ENCODE results near the gene ELOVL6. TPM values are rescaled to one million over a fixed set of nuclear protein-coding genes. Genes with fewer than 3 reads are reported as not detected.

ELOVL6 gene
- total and polyA plus RNA-seq, 3 donors from 2014 or later: 1.3 to 3.5 (median 1.5) TPM

GRCh38 chr4:110198049-110198434, 373 bp downstream of the ELOVL6 start:
- Histone ChIP-seq H3K36me3 (ENCODE audit: low read depth, missing control alignments) (no peaks in the 10 kb centered on the region), H3K9me3 (no peaks in the 10 kb centered on the region), H3K4me3 (peak overlapping the region; percentile 85 to 88), H3K4me1 (peaks cover 9% of the 10 kb centered on the region), H3K27me3 (no peaks in the 10 kb centered on the region), H3K27ac (no peak overlapping the region)
- peak; percentile 23 for DNase-seq
- TF ChIP-seq POLR2A (IDR thresholded peaks at IDR 0.05) (no peak), CTCF (IDR thresholded peaks at IDR 0.05) (no peak)
- 0% methylated on average over 24 of the region's 24 CpGs for WGBS, 2 donors
- intact Hi-C loops (cut with DNase I; ENCODE audit: low total_unique reads): no loop called here

GRCh38 chr4:110197529-110198042, 829 bp downstream of the ELOVL6 start:
- no peaks in the 10 kb centered on the region for H3K36me3 ChIP-seq (ENCODE audit: low read depth, missing control alignments)
- 0% methylated on average over 24 to 26 of the region's 26 CpGs for WGBS, 2 donors
- H3K4me3 ChIP-seq: peak overlapping the region; percentile 85 to 88
- peak; percentile 43 for DNase-seq
- H3K4me1 ChIP-seq: peaks cover 9% of the 10 kb centered on the region
- TF ChIP-seq CTCF (IDR thresholded peaks at IDR 0.05): no peak
- no peak for TF ChIP-seq POLR2A (IDR thresholded peaks at IDR 0.05)
- H3K9me3 ChIP-seq: no peaks in the 10 kb centered on the region
- H3K27ac ChIP-seq: peak overlapping the region; percentile 80 to 87
- no peaks in the 10 kb centered on the region for H3K27me3 ChIP-seq
- intact Hi-C loops (cut with DNase I; ENCODE audit: low total_unique reads): no loop called here

GRCh38 chr4:110196871-110197528, 1.4 kb downstream of the ELOVL6 start:
- WGBS, 2 donors: 1 to 5% methylated on average over 5 to 37 of the region's 47 CpGs
- H3K27ac ChIP-seq: peak overlapping the region; percentile 80 to 87
- peak; percentile 50 for DNase-seq
- H3K27me3 ChIP-seq: no peaks in the 10 kb centered on the region
- no peaks in the 10 kb centered on the region for H3K9me3 ChIP-seq
- H3K36me3 ChIP-seq (ENCODE audit: low read depth, missing control alignments): no peaks in the 10 kb centered on the region
- peaks cover 9% of the 10 kb centered on the region for H3K4me1 ChIP-seq
- intact Hi-C loops (cut with DNase I; ENCODE audit: low total_unique reads): no loop called here
- no peak for TF ChIP-seq POLR2A (IDR thresholded peaks at IDR 0.05)
- TF ChIP-seq CTCF (IDR thresholded peaks at IDR 0.05): no peak
- H3K4me3 ChIP-seq: peak overlapping the region; percentile 85 to 88

- TF ChIP-seq POLR2A (IDR thresholded peaks at IDR 0.05) (no peak), CTCF (IDR thresholded peaks at IDR 0.05) (no peak)
- Histone ChIP-seq H3K9me3 (no peaks in the 10 kb centered on the region), H3K27me3 (no peaks in the 10 kb centered on the region), H3K27ac (peak overlapping the region; percentile 80 to 87), H3K36me3 (ENCODE audit: low read depth, missing control alignments) (no peaks in the 10 kb centered on the region), H3K4me1 (peaks cover 9% of the 10 kb centered on the region), H3K4me3 (peak overlapping the region; percentile 85 to 88)
- intact Hi-C loops (cut with DNase I; ENCODE audit: low total_unique reads): no loop called here
- peak; percentile 64 for DNase-seq
- WGBS, 2 donors: 0% methylated on average over 8 to 42 of the region's 58 CpGs
Observed at GRCh38 chr4:110196206-110196870, 2.1 kb downstream of the ELOVL6 start.

Data from testis (tissue), 3 donors.